ENCODE data around the gene AHSG. TPM values are rescaled to one million over a fixed set of nuclear protein-coding genes. Genes with fewer than 3 reads are reported as not detected.

Gene AHSG
- polyA plus RNA-seq, 1 experiment: not detected

GRCh38 chr3:186593862-186594261 is 19.0 kb upstream of the AHSG start:
- Histone ChIP-seq H3K4me3 (ENCODE audit: low read depth, low read length) (no peak overlapping the region), H3K27me3 (ENCODE audit: control insufficient read depth, insufficient read depth, low read length) (peaks cover 2% of the 10 kb centered on the region; the same call in 1 of the 2 replicates), H3K36me3 (ENCODE audit: control insufficient read depth, insufficient read depth, low read length) (no peaks in the 10 kb centered on the region)
- no peak for TF ChIP-seq CTCF (IDR thresholded peaks at IDR 0.05; ENCODE audit: insufficient read depth, low read depth, low read length)
- no peak for DNase-seq (ENCODE audit: low read depth)
- ChIA-PET POLR2A (no interaction called here), CTCF (interaction anchor here (1.0 to 1.6 kb wide), 2 partner anchors 21 to 33 kb away, joined by 3 to 5 read pairs; no protein-coding TSS in a partner anchor)

- H3K27me3 ChIP-seq (ENCODE audit: control insufficient read depth, insufficient read depth, low read length): peaks cover 2% of the 10 kb centered on the region; the same call in 1 of the 2 replicates
- H3K36me3 ChIP-seq (ENCODE audit: control insufficient read depth, insufficient read depth, low read length): no peaks in the 10 kb centered on the region
- H3K4me3 ChIP-seq (ENCODE audit: low read depth, low read length): no peak overlapping the region
- TF ChIP-seq CTCF (IDR thresholded peaks at IDR 0.05; ENCODE audit: insufficient read depth, low read depth, low read length): no peak
- ChIA-PET CTCF (interaction anchor here (0.5 kb wide), 1 partner anchor 571 kb away, joined by 3 read pairs; no protein-coding TSS in a partner anchor), POLR2A (no interaction called here)
- DNase-seq (ENCODE audit: low read depth): no peak
Observed at GRCh38 chr3:186594591-186595113, 18.2 kb upstream of the AHSG start.

- POLR2A ChIA-PET: interaction anchor here (0.5 to 0.7 kb wide), 3 partner anchors 18 to 868 kb away, joined by 5 to 15 read pairs (median 7); no protein-coding TSS in a partner anchor
Observed at GRCh38 chr3:186596568-186597287, 16.1 kb upstream of the AHSG start.

GRCh38 chr3:186598108-186598784 is 14.6 kb upstream of the AHSG start:
- no peak for DNase-seq (ENCODE audit: low read depth)
- TF ChIP-seq CTCF (IDR thresholded peaks at IDR 0.05; ENCODE audit: insufficient read depth, low read depth, low read length): no peak
- Histone ChIP-seq H3K36me3 (ENCODE audit: control insufficient read depth, insufficient read depth, low read length) (no peaks in the 10 kb centered on the region), H3K4me3 (ENCODE audit: low read depth, low read length) (no peak overlapping the region), H3K27me3 (ENCODE audit: control insufficient read depth, insufficient read depth, low read length) (peaks cover 2% of the 10 kb centered on the region; the same call in 1 of the 2 replicates)
- ChIA-PET CTCF (interaction anchor here (3.3 kb wide), 1 partner anchor 18 kb away, joined by 19 read pairs; no protein-coding TSS in a partner anchor), POLR2A (no interaction called here)

More at GRCh38 chr3:186596568-186597287, 16.1 kb upstream of the AHSG start:
- Histone ChIP-seq H3K4me3 (ENCODE audit: low read depth, low read length) (no peak overlapping the region), H3K36me3 (ENCODE audit: control insufficient read depth, insufficient read depth, low read length) (no peaks in the 10 kb centered on the region), H3K27me3 (ENCODE audit: control insufficient read depth, insufficient read depth, low read length) (peaks cover 2% of the 10 kb centered on the region; the same call in 1 of the 2 replicates)
- no peak for TF ChIP-seq CTCF (IDR thresholded peaks at IDR 0.05; ENCODE audit: insufficient read depth, low read depth, low read length)
- DNase-seq (ENCODE audit: low read depth): no peak
- CTCF ChIA-PET: interaction anchor here (1.0 to 3.3 kb wide), 2 partner anchors 19 to 225 kb away, joined by 3 to 19 read pairs; no protein-coding TSS in a partner anchor

GRCh38 chr3:186598794-186599141 is 14.1 kb upstream of the AHSG start:
- DNase-seq (ENCODE audit: low read depth): no peak
- H3K27me3 ChIP-seq (ENCODE audit: control insufficient read depth, insufficient read depth, low read length): peaks cover 2% of the 10 kb centered on the region; the same call in 1 of the 2 replicates
- no peaks in the 10 kb centered on the region for H3K36me3 ChIP-seq (ENCODE audit: control insufficient read depth, insufficient read depth, low read length)
- POLR2A ChIA-PET: no interaction called here
- H3K4me3 ChIP-seq (ENCODE audit: low read depth, low read length): no peak overlapping the region
- CTCF ChIA-PET: interaction anchor here (3.3 kb wide), 1 partner anchor 17 kb away, joined by 19 read pairs; no protein-coding TSS in a partner anchor
- no peak for TF ChIP-seq CTCF (IDR thresholded peaks at IDR 0.05; ENCODE audit: insufficient read depth, low read depth, low read length)
